ENCODE measurements around the gene IGLL1.

- TF ChIP-seq YY1 (IDR thresholded peaks at IDR 0.05; ENCODE audit: low read depth) (no peak), RAD21 (IDR thresholded peaks at IDR 0.05; ENCODE audit: low read depth) (no peak), FOXM1 (IDR thresholded peaks at IDR 0.05; ENCODE audit: borderline replicate concordance, low read depth) (no peak), CREB1 (IDR thresholded peaks at IDR 0.05; ENCODE audit: low read depth) (no peak), REST (IDR thresholded peaks at IDR 0.05; ENCODE audit: low read depth) (no peak), EGR1 (IDR thresholded peaks at IDR 0.05) (no peak), CEBPB (IDR thresholded peaks at IDR 0.05) (no peak), TAF1 (IDR thresholded peaks at IDR 0.05; ENCODE audit: low read depth) (no peak), TCF12 (IDR thresholded peaks at IDR 0.05; ENCODE audit: low read depth) (no peak), EP300 (IDR thresholded peaks at IDR 0.05; ENCODE audit: borderline replicate concordance) (no peak), TEAD4 (IDR thresholded peaks at IDR 0.05) (no peak), ZBTB7A (IDR thresholded peaks at IDR 0.05; ENCODE audit: low read depth) (no peak)
- TF ChIP-seq, protein P1, sequence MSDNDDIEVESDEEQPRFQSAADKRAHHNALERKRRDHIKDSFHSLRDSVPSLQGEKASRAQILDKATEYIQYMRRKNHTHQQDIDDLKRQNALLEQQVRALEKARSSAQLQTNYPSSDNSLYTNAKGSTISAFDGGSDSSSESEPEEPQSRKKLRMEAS (IDR thresholded peaks at IDR 0.05): no peak
- TF ChIP-seq, protein P2, sequence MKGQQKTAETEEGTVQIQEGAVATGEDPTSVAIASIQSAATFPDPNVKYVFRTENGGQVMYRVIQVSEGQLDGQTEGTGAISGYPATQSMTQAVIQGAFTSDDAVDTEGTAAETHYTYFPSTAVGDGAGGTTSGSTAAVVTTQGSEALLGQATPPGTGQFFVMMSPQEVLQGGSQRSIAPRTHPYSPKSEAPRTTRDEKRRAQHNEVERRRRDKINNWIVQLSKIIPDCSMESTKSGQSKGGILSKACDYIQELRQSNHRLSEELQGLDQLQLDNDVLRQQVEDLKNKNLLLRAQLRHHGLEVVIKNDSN (IDR thresholded peaks at IDR 0.05): no peak
Measured at GRCh38 chr22:23530766-23531282, 49.3 kb downstream of the IGLL1 start.

Measured in Ishikawa (cell line).